Breast epithelium (tissue), 4 donors: ENCODE data around the gene ADRA1B. TPM values are rescaled to one million over a fixed set of nuclear protein-coding genes. Genes with fewer than 3 reads are reported as not detected.

Experiments used
- DNase-seq, 2 donors: peaks; one replicate each; pipeline ENCODE4 v3.0.0-alpha.2; 2019; ENCODE audit warnings: low spot score in 2 of 2
- H3K27ac ChIP-seq, 2 donors: fragments of 200-600 bp; sonication (generic) in 1 of 2; one replicate each; pipeline ENCODE4 v1.5.1; 2016 to 2019; ENCODE audit warnings: mild to moderate bottlenecking in 1 of 2
- H3K27me3 ChIP-seq, 2 donors: fragments of 200-600 bp; sonication (generic) in 1 of 2; one replicate each; pipeline versions ENCODE4 v1.5.1 to v1.6.0; 2017 to 2019; ENCODE audit warnings: control low read depth in 1 of 2, mild to moderate bottlenecking in 1 of 2
- H3K36me3 ChIP-seq: fragments of 200-600 bp; one replicate; pipeline ENCODE4 v1.5.1; 2019
- H3K4me1 ChIP-seq, 2 donors: fragments of 200-600 bp; sonication (generic); one replicate each; pipeline ENCODE4 v1.5.1; 2016 to 2019; ENCODE audit warnings: control low read depth in 1 of 2
- H3K4me3 ChIP-seq, 3 donors: fragments of 200-600 bp; sonication (generic); 1 replicate in 2 of 3; 2 replicates in 1 of 3; pipeline ENCODE4 v1.5.1; 2016 to 2019; ENCODE audit warnings: mild to moderate bottlenecking in 3 of 3, moderate library complexity in 2 of 3
- H3K9me3 ChIP-seq, 2 donors: fragments of 200-600 bp; sonication (generic) in 1 of 2; one replicate each; pipeline ENCODE4 v1.5.1; 2016 to 2019; ENCODE audit warnings: control low read depth in 1 of 2
- CTCF ChIP-seq, 3 donors: fragments of 450-650 bp; IDR thresholded peaks; one replicate each; pipeline ENCODE4 v1.5.1; 2016 to 2017; ENCODE audit warnings: antibody characterized with exemption in 3 of 3, mild to moderate bottlenecking in 3 of 3, moderate library complexity in 3 of 3
- POLR2A ChIP-seq: fragments of 450-650 bp; IDR thresholded peaks from one replicate; pipeline ENCODE4 v1.6.1; 2016; ENCODE audit warnings: antibody characterized with exemption, mild to moderate bottlenecking, moderate library complexity
- POLR2AphosphoS5 ChIP-seq, 3 donors: sonication (generic); formaldehyde crosslinking; IDR thresholded peaks; one replicate each; pipeline ENCODE4 v1.6.1; 2017; ENCODE audit warnings: antibody characterized with exemption in 3 of 3
- intact Hi-C: fragments of 100-400 bp; cut with DNase I; formaldehyde crosslinking; loops from one replicate; pipeline ENCODE4 v1.15.1; 2023; ENCODE audit warnings: low total_unique reads
- total RNA-seq, 3 donors: library from RNA; depleted of rRNA; stranded (reverse); fragments of >200 nt; gene quantifications; one replicate each; pipeline ENCODE4 v1.1.0, GENCODE V29; 2016

The ADRA1B gene
- total RNA-seq, 3 donors from 2014 or later, result 0.33 to 2.9 (median 0.88) TPM

DNA sequence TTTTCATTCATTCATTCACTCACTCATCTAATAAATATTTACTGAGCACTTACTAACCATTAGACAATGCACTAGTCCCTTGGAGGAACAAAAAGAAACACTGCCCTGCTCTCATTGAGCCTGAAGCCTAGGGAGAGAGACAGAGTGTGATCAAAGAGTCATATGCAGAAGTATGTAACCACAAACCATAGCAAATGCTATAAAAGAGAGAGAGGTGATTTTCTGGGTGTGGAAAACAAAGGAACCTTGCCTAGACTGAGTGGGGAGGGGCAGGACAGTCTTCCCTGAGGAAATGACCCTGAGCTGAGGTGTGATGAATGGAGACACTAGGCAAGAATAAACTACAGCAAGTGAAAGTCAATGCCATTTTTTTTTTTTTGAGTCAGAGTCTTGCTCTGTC lies 10.8 kb upstream of the ADRA1B start:
- TF ChIP-seq CTCF (IDR thresholded peaks at IDR 0.05), result no peak
- TF ChIP-seq POLR2A, result no peak
- TF ChIP-seq POLR2AphosphoS5 (IDR thresholded peaks at IDR 0.05), result no peak
- no peaks in the 10 kb centered on the region for H3K27me3 ChIP-seq
- no peaks in the 10 kb centered on the region for H3K4me1 ChIP-seq
- intact Hi-C loops, result loop anchor here (2.0 kb wide), 1 partner anchor 73 kb away; no protein-coding TSS in a partner anchor
- no peaks in the 10 kb centered on the region for H3K36me3 ChIP-seq
- H3K9me3 ChIP-seq, result no peaks in the 10 kb centered on the region
- no peak overlapping the region for H3K27ac ChIP-seq
- no peak overlapping the region for H3K4me3 ChIP-seq
- DNase-seq, result no peak

DNA sequence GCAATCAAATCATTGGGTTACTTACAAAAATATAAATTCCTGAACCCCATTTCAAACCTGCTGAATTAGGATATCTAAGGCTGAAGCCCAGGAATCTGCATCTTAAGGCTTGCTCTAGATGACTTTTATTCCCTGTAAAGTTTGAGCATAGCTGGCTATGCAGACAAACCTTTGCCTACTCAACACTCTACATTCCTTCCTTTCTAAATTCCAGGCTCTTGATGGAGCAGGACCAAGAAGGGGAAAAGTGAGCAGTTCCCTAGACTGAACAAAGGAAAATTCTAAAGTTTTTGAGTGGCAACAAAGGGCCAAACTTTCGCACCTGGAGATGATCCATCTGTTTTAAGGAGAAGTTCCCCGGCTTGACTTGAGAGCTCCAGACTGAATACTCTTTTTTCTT lies 9.8 kb upstream of the ADRA1B start:
- Histone ChIP-seq H3K4me3 (no peak overlapping the region), H3K36me3 (no peaks in the 10 kb centered on the region), H3K27ac (no peak overlapping the region), H3K9me3 (no peaks in the 10 kb centered on the region), H3K27me3 (no peaks in the 10 kb centered on the region), H3K4me1 (no peaks in the 10 kb centered on the region)
- intact Hi-C loops, result no loop called here
- DNase-seq, result no peak
- TF ChIP-seq POLR2A (no peak), POLR2AphosphoS5 (IDR thresholded peaks at IDR 0.05) (no peak), CTCF (IDR thresholded peaks at IDR 0.05) (no peak)

GRCh38 chr5:159906943-159907342 lies 9.3 kb upstream of the ADRA1B start:
- TF ChIP-seq CTCF (IDR thresholded peaks at IDR 0.05) (no peak), POLR2A (no peak), POLR2AphosphoS5 (IDR thresholded peaks at IDR 0.05) (no peak)
- Histone ChIP-seq H3K4me3 (no peak overlapping the region), H3K9me3 (no peaks in the 10 kb centered on the region), H3K27me3 (peaks cover 0 to under 1% of the 10 kb centered on the region in 2 donors), H3K27ac (no peak overlapping the region), H3K4me1 (no peaks in the 10 kb centered on the region), H3K36me3 (no peaks in the 10 kb centered on the region)
- no peak for DNase-seq
- intact Hi-C loops, result no loop called here

- intact Hi-C loops, result no loop called here
- no peaks in the 10 kb centered on the region for H3K9me3 ChIP-seq
- no peak overlapping the region for H3K27ac ChIP-seq
- H3K27me3 ChIP-seq, result peaks cover 0 to 7% of the 10 kb centered on the region in 2 donors
- H3K36me3 ChIP-seq, result no peaks in the 10 kb centered on the region
- TF ChIP-seq POLR2AphosphoS5 (IDR thresholded peaks at IDR 0.05), result no peak
- TF ChIP-seq POLR2A, result no peak
- no peak for TF ChIP-seq CTCF (IDR thresholded peaks at IDR 0.05)
- no peak for DNase-seq
- no peak overlapping the region for H3K4me3 ChIP-seq
- H3K4me1 ChIP-seq, result peaks cover 0 to 4% of the 10 kb centered on the region in 2 donors
Measured at GRCh38 chr5:159907689-159908590, 8.3 kb upstream of the ADRA1B start.

GRCh38 chr5:159908591-159908940 lies 7.7 kb upstream of the ADRA1B start:
- Histone ChIP-seq H3K9me3 (no peaks in the 10 kb centered on the region), H3K4me3 (no peak overlapping the region), H3K4me1 (peaks cover 0 to 4% of the 10 kb centered on the region in 2 donors), H3K27me3 (peaks cover 0 to 7% of the 10 kb centered on the region in 2 donors), H3K36me3 (no peaks in the 10 kb centered on the region), H3K27ac (no peak overlapping the region)
- no peak for DNase-seq
- intact Hi-C loops, result no loop called here
- no peak for TF ChIP-seq POLR2A
- TF ChIP-seq CTCF (IDR thresholded peaks at IDR 0.05), result no peak
- no peak for TF ChIP-seq POLR2AphosphoS5 (IDR thresholded peaks at IDR 0.05)
